H1 (cell line): ENCODE results near the gene PTPRO. TPM values are rescaled to one million over a fixed set of nuclear protein-coding genes. Genes with fewer than 3 reads are reported as not detected.

Experiments used
- CTCF ChIA-PET: fragments of 300-600 bp; sonication (Branson Sonifier 250); formaldehyde crosslinking; loops from one replicate; lab custom pipeline; 2021; ENCODE audit not compliant: partially characterized antibody; lab: Charles Lee
- POLR2A ChIA-PET: fragments of 300-600 bp; sonication (Branson Sonifier 250); formaldehyde crosslinking; loops from one replicate; lab custom pipeline; 2021; ENCODE audit warnings: inconsistent platforms; ENCODE audit not compliant: partially characterized antibody; lab: Charles Lee
- DNase-seq, 2 experiments: peaks; one replicate each; pipeline versions ENCODE4 v3.0.0 to v3.0.0-alpha.2; 2010 to 2022; ENCODE audit warnings: low spot score in 2 of 2, low read depth in 1 of 2, mixed read lengths in 1 of 2
- FAIRE-seq: peaks from 2 replicates; lab custom pipeline; 2011; peaks lifted over from hg19 to GRCh38; lab: Jason Lieb, UNC
- H2AFZ ChIP-seq: 2 replicates; pipeline ENCODE4 v1.8.1; 2012; ENCODE audit warnings: low read length, inconsistent platforms
- H2AK5ac ChIP-seq: 2 replicates; pipeline ENCODE4 v1.6.1; 2013; ENCODE audit warnings: low read depth, low read length
- H2BK120ac ChIP-seq: replicated peaks from 2 replicates; pipeline ENCODE3; 2013; ENCODE audit warnings: low read depth, low read length, inconsistent platforms
- H2BK12ac ChIP-seq: 2 replicates; pipeline ENCODE4 v1.6.1; 2013; ENCODE audit warnings: low read depth, low read length
- H2BK15ac ChIP-seq: 2 replicates; pipeline ENCODE4 v1.6.1; 2013; ENCODE audit warnings: low read length
- H2BK20ac ChIP-seq: 2 replicates; pipeline ENCODE4 v1.6.1; 2013; ENCODE audit warnings: low read length
- H2BK5ac ChIP-seq: 2 replicates; pipeline ENCODE4 v1.6.1; 2013; ENCODE audit warnings: low read depth, low read length
- H3K14ac ChIP-seq: 2 replicates; pipeline ENCODE4 v1.6.1; 2013; ENCODE audit warnings: inconsistent platforms; ENCODE audit not compliant: insufficient read length
- H3K18ac ChIP-seq: 2 replicates; pipeline ENCODE4 v1.6.1; 2013; ENCODE audit warnings: low read length; ENCODE audit errors: extremely low read depth
- H3K23ac ChIP-seq: 2 replicates; pipeline ENCODE4 v1.6.1; 2013; ENCODE audit warnings: inconsistent platforms; ENCODE audit not compliant: insufficient read length
- H3K23me2 ChIP-seq: 2 replicates; pipeline ENCODE4 v1.6.1; 2013; ENCODE audit warnings: low read depth, low read length
- H3K27ac ChIP-seq: 2 replicates; pipeline ENCODE4 v1.6.1; 2011; ENCODE audit warnings: low read depth, low read length, inconsistent platforms
- H3K27me3 ChIP-seq, 4 experiments: replicated peaks in 1 of 4; 1 replicate in 1 of 4; 2 replicates in 3 of 4; pipeline versions ENCODE4 v1.6.1 to v1.8.1; 2011 to 2013; ENCODE audit warnings: low read length in 3 of 4, mild to moderate bottlenecking in 3 of 4, inconsistent platforms in 2 of 4, mixed read lengths in 2 of 4, moderate library complexity in 1 of 4; ENCODE audit not compliant: control insufficient read depth in 3 of 4, insufficient read depth in 3 of 4; ENCODE audit errors: extremely low read depth in 1 of 4
- H3K36me3 ChIP-seq, 4 experiments: 2 replicates each; pipeline versions ENCODE4 v1.6.1 to v1.8.1; 2011 to 2013; ENCODE audit warnings: mild to moderate bottlenecking in 4 of 4, low read length in 3 of 4, moderate library complexity in 2 of 4, control low read depth in 1 of 4, inconsistent platforms in 1 of 4; ENCODE audit not compliant: insufficient read depth in 4 of 4, control insufficient read depth in 2 of 4
- H3K4ac ChIP-seq: replicated peaks from 2 replicates; pipeline ENCODE3; 2013; ENCODE audit warnings: low read length, low read depth, mixed read lengths, inconsistent platforms; ENCODE audit not compliant: insufficient read length
- H3K4me1 ChIP-seq, 4 experiments: replicated peaks in 1 of 4; 1 replicate in 1 of 4; 2 replicates in 3 of 4; pipeline versions ENCODE4 v1.6.1 to v1.8.1; 2011 to 2013; ENCODE audit warnings: low read length in 3 of 4, inconsistent platforms in 2 of 4, mixed read lengths in 1 of 4; ENCODE audit not compliant: insufficient read depth in 4 of 4, control insufficient read depth in 3 of 4
- H3K4me2 ChIP-seq, 2 experiments: 2 replicates each; pipeline versions ENCODE4 v1.6.1 to v1.8.1; 2011 to 2013; ENCODE audit warnings: low read depth in 2 of 2, low read length in 2 of 2, control low read depth in 1 of 2, inconsistent platforms in 1 of 2, mild to moderate bottlenecking in 1 of 2; ENCODE audit not compliant: insufficient read depth in 1 of 2
- H3K4me3 ChIP-seq, 4 experiments: fragments of 200-600, 300-600 bp in 1 of 4; sonication (generic), shearing (Covaris generic), sonication (Bioruptor Twin) in 1 of 4; 2 replicates each; pipeline versions ENCODE4 v1.5.1 to v1.8.1; 2011 to 2016; ENCODE audit warnings: low read length in 4 of 4, low read depth in 3 of 4, control low read depth in 2 of 4, inconsistent platforms in 2 of 4, mild to moderate bottlenecking in 2 of 4, mixed read lengths in 1 of 4, moderate library complexity in 1 of 4; ENCODE audit not compliant: insufficient read depth in 2 of 4; ENCODE audit errors: extremely low read depth in 1 of 4
- H3K56ac ChIP-seq: replicated peaks from 2 replicates; pipeline ENCODE3; 2013; ENCODE audit warnings: low read depth, mild to moderate bottlenecking, mixed read lengths, low read length, inconsistent platforms; ENCODE audit not compliant: insufficient read length
- H3K79me1 ChIP-seq: 2 replicates; pipeline ENCODE4 v1.6.1; 2013; ENCODE audit warnings: low read depth, low read length, control low read depth
- H3K79me2 ChIP-seq, 2 experiments: 2 replicates each; pipeline versions ENCODE4 v1.6.1 to v1.8.1; 2012 to 2013; ENCODE audit warnings: low read length in 2 of 2, mild to moderate bottlenecking in 2 of 2, inconsistent platforms in 1 of 2; ENCODE audit not compliant: insufficient read depth in 2 of 2, control insufficient read depth in 1 of 2
- H3K9ac ChIP-seq, 4 experiments: replicated peaks in 1 of 4; 1 replicate in 1 of 4; 2 replicates in 3 of 4; pipeline versions ENCODE4 v1.6.1 to v1.8.1; 2011 to 2013; ENCODE audit warnings: low read depth in 3 of 4, low read length in 3 of 4, control low read depth in 2 of 4, mild to moderate bottlenecking in 2 of 4, moderate library complexity in 2 of 4, inconsistent platforms in 1 of 4; ENCODE audit errors: extremely low read depth in 1 of 4
- H3K9me3 ChIP-seq, 2 experiments: 2 replicates each; pipeline versions ENCODE4 v1.6.1 to v1.8.1; 2012 to 2013; ENCODE audit warnings: mild to moderate bottlenecking in 2 of 2, moderate library complexity in 2 of 2, control low read depth in 1 of 2, inconsistent platforms in 1 of 2, low read depth in 1 of 2, low read length in 1 of 2, mixed read lengths in 1 of 2; ENCODE audit not compliant: insufficient read depth in 2 of 2
- H4K20me1 ChIP-seq, 2 experiments: replicated peaks in 1 of 2; 2 replicates each; pipeline versions ENCODE3 to v1.8.1; 2011 to 2013; ENCODE audit warnings: inconsistent platforms in 2 of 2, low read length in 2 of 2, mild to moderate bottlenecking in 1 of 2; ENCODE audit not compliant: insufficient read depth in 2 of 2, control insufficient read depth in 1 of 2
- H4K5ac ChIP-seq: 2 replicates; pipeline ENCODE4 v1.6.1; 2013; ENCODE audit warnings: low read length, low read depth, mixed read lengths, inconsistent platforms; ENCODE audit not compliant: insufficient read length
- H4K8ac ChIP-seq: 2 replicates; pipeline ENCODE4 v1.8.0; 2013; ENCODE audit warnings: mild to moderate bottlenecking, moderate library complexity, low read length, inconsistent platforms; ENCODE audit not compliant: insufficient read depth; ENCODE audit errors: extremely low read depth
- H4K91ac ChIP-seq: replicated peaks from 2 replicates; pipeline ENCODE3; 2013; ENCODE audit warnings: low read length, mixed read lengths, inconsistent platforms; ENCODE audit not compliant: insufficient read length
- BCL11A ChIP-seq, 2 experiments: IDR thresholded peaks; one replicate each; pipeline ENCODE4 v1.6.1; 2011; ENCODE audit warnings: low read depth in 2 of 2, low read length in 2 of 2, mild to moderate bottlenecking in 2 of 2
- EZH2 ChIP-seq: fragments of 200-600 bp; sonication (generic); IDR thresholded peaks from 2 replicates; pipeline ENCODE4 v1.7.1; 2012; ENCODE audit warnings: low read depth, mild to moderate bottlenecking, moderate library complexity, low read length, inconsistent platforms; ENCODE audit not compliant: severe bottlenecking
- JUND ChIP-seq: IDR thresholded peaks from 2 replicates; pipeline ENCODE4 v1.6.1; 2011; ENCODE audit warnings: mild to moderate bottlenecking, improper control_type of control experiment, low read length
- KDM1A ChIP-seq: fragments of 200-600, 300-600 bp; sonication (generic); IDR thresholded peaks from 2 replicates; pipeline ENCODE4 v1.7.1; 2016; ENCODE audit warnings: mild to moderate bottlenecking, low read length, borderline replicate concordance
- NANOG ChIP-seq: IDR thresholded peaks from 2 replicates; pipeline ENCODE4 v1.6.1; 2011; ENCODE audit warnings: low read length, low read depth, mild to moderate bottlenecking, inconsistent platforms; ENCODE audit not compliant: insufficient read depth, poor library complexity, severe bottlenecking
- NRF1 ChIP-seq: IDR thresholded peaks from 2 replicates; pipeline ENCODE4 v1.6.1; 2011; ENCODE audit warnings: mild to moderate bottlenecking, low read depth, low read length, improper control_type of control experiment
- PHF8 ChIP-seq: fragments of 200-600 bp; sonication (generic); conservative IDR thresholded peaks from 2 replicates; pipeline ENCODE4 v1.7.1; 2012; ENCODE audit warnings: low read depth, mild to moderate bottlenecking, inconsistent platforms, low read length, moderate library complexity
- RFX5 ChIP-seq: IDR thresholded peaks from 2 replicates; pipeline ENCODE4 v1.6.1; 2011; ENCODE audit warnings: low read depth, low read length, improper control_type of control experiment, borderline replicate concordance
- SP1 ChIP-seq: IDR thresholded peaks from 2 replicates; pipeline ENCODE4 v1.6.1; 2011; ENCODE audit warnings: low read depth, low read length
- SP2 ChIP-seq: IDR thresholded peaks from 2 replicates; pipeline ENCODE4 v1.6.1; 2012; ENCODE audit warnings: mild to moderate bottlenecking, low read length, inconsistent platforms
- TAF1 ChIP-seq: IDR thresholded peaks from 2 replicates; pipeline ENCODE4 v1.6.1; 2011; ENCODE audit warnings: mild to moderate bottlenecking, low read depth, low read length
- USF2 ChIP-seq: IDR thresholded peaks from 2 replicates; pipeline ENCODE4 v1.6.1; 2011; ENCODE audit warnings: low read length, improper control_type of control experiment
- YY1 ChIP-seq: IDR thresholded peaks from 2 replicates; pipeline ENCODE4 v1.6.1; 2011; ENCODE audit warnings: low read depth, mild to moderate bottlenecking, low read length
- ZNF274 ChIP-seq: IDR thresholded peaks from 2 replicates; pipeline ENCODE4 v1.7.0; 2012; ENCODE audit warnings: low read length, borderline replicate concordance; ENCODE audit errors: extremely low read depth
- WGBS, 2 experiments: shearing (Covaris generic) in 1 of 2; methylation state at CpG; one replicate each; pipeline versions ENCODE4 v1.1.6 to v1.1.7; 2013 to 2015; ENCODE audit warnings: low lambda C conversion rate in 2 of 2, mixed read lengths in 2 of 2, inconsistent platforms in 1 of 2, low coverage in 1 of 2, missing lambda C conversion rate in 1 of 2; ENCODE audit not compliant: insufficient replicate concordance in 2 of 2, insufficient coverage in 1 of 2, insufficient read length in 1 of 2; ENCODE audit errors: extremely low coverage in 1 of 2, missing lambda C conversion rate in 1 of 2; 5-methylcytosine and 5-hydroxymethylcytosine counted together
- polyA plus RNA-seq, 7 experiments: library from polyadenylated mRNA; depleted of rRNA in 3 of 7; stranded (reverse) in 5 of 7; unstranded in 2 of 7; fragments of >200 nt in 5 of 7; fragments of 200-250 nt in 2 of 7; gene quantifications; 1 replicate in 5 of 7; 2 replicates in 1 of 7; 4 replicates in 1 of 7; pipeline versions ENCODE4 v1.2.1 to v1.2.3, GENCODE V29; 2011 to 2013; ENCODE audit warnings: missing spikeins in 2 of 7, mixed read lengths in 2 of 7
- total RNA-seq: library from RNA; stranded (reverse); fragmentation: NEBNext Ultra II Directional; extraction: Animal tissue kit (Norgen Biotek cat#: 25700); gene quantifications from 2 replicates; pipeline ENCODE4 v1.2.1, GENCODE V29; 2021

The PTPRO gene
- total and polyA plus RNA-seq, 2 of the 8 experiments (the other 6 are each of a cell fraction or from before 2014, with no cell fraction given) = 0.73 to 1.7 TPM

GRCh38 chr12:15525441-15525840 lies 203.1 kb downstream of the PTPRO start:
- no peak overlapping the region for H3K4ac ChIP-seq
- FAIRE-seq (no peak), DNase-seq (no peak)
- no peaks in the 10 kb centered on the region; a peak in 1 of 8 replicates for H3K36me3 ChIP-seq
- no peak overlapping the region for H2BK120ac ChIP-seq
- no peak overlapping the region for H3K18ac ChIP-seq
- no peak overlapping the region for H3K27ac ChIP-seq
- no peak overlapping the region for H3K4me3 ChIP-seq
- no peaks in the 10 kb centered on the region for H3K4me1 ChIP-seq
- no peak overlapping the region for H3K56ac ChIP-seq
- ChIA-PET POLR2A (interaction anchor here (1.5 kb wide), 1 partner anchor 305 kb away, joined by 4 read pairs; the partner anchor contains the start of gene RERG), CTCF (interaction anchor here (0.6 to 2.2 kb wide), 10 partner anchors 28 to 375 kb away, joined by 3 to 17 read pairs (median 4); partner anchors contain the start of gene RERG)
- H2BK20ac ChIP-seq = no peak overlapping the region
- no peak overlapping the region for H4K5ac ChIP-seq
- H3K27me3 ChIP-seq = no peaks in the 10 kb centered on the region
- 85% methylated on average over 2 of the region's 2 CpGs; no CpG with 5 or more reads in 1 of the 2 experiments for WGBS, 2 experiments
- peak overlapping the region; percentile 59 for H2AFZ ChIP-seq
- no peak overlapping the region for H2AK5ac ChIP-seq
- no peak overlapping the region for H4K91ac ChIP-seq
- no peak overlapping the region for H2BK15ac ChIP-seq
- H3K79me1 ChIP-seq = no peaks in the 10 kb centered on the region
- no peak overlapping the region for H2BK12ac ChIP-seq
- H4K20me1 ChIP-seq = no peaks in the 10 kb centered on the region
- H3K79me2 ChIP-seq = no peaks in the 10 kb centered on the region
- H4K8ac ChIP-seq = no peak overlapping the region
- no peak overlapping the region for H3K23ac ChIP-seq
- H3K9me3 ChIP-seq = no peaks in the 10 kb centered on the region
- H2BK5ac ChIP-seq = no peak overlapping the region
- no peaks in the 10 kb centered on the region for H3K23me2 ChIP-seq
- no peak overlapping the region for H3K4me2 ChIP-seq
- H3K14ac ChIP-seq = no peak overlapping the region
- H3K9ac ChIP-seq = no peak overlapping the region
- no peak for TF ChIP-seq RFX5
- TF ChIP-seq YY1 = no peak
- no peak for TF ChIP-seq PHF8
- no peak for TF ChIP-seq TAF1
- TF ChIP-seq BCL11A (IDR thresholded peaks at IDR 0.05; ENCODE audit: low read depth in 2 of 2, low read length in 2 of 2) = no peak
- no peak for TF ChIP-seq NANOG
- no peak for TF ChIP-seq NRF1
- no peak for TF ChIP-seq SP1
- TF ChIP-seq ZNF274 = no peak
- TF ChIP-seq JUND = no peak
- no peak for TF ChIP-seq EZH2
- TF ChIP-seq KDM1A = no peak
- no peak for TF ChIP-seq USF2
- TF ChIP-seq SP2 = no peak
